Mucosa of descending colon (tissue), 3 donors: Measurements from ENCODE around the gene FCAR. TPM values are rescaled to one million over a fixed set of nuclear protein-coding genes. Genes with fewer than 3 reads are reported as not detected.
A peak's percentile ranks its signal among the peaks of the same experiment; 100 is the strongest.
"Not testable (repeated sequence)": the region's sequence is repeated elsewhere in the genome, so short reads cannot be mapped to it uniquely, and the experiment has no call there.

Experiments
- ATAC-seq: fragments of 200-7000 bp; cut with Tn5 transposase; one replicate; pipeline ENCODE4 v1.9.1; 2020; ENCODE audit warnings: mild to moderate bottlenecking, moderate library complexity
- DNase-seq, 3 donors: peaks; one replicate each; pipeline ENCODE4 v3.0.0-alpha.2; 2020
- H3K36me3 ChIP-seq: fragments of 200-600 bp; one replicate; pipeline ENCODE4 v1.8.0; 2021; ENCODE audit warnings: low read depth, mild to moderate bottlenecking
- H3K4me1 ChIP-seq: fragments of 200-600 bp; one replicate; pipeline ENCODE4 v1.8.0; 2021; ENCODE audit warnings: low read depth, mild to moderate bottlenecking
- H3K4me3 ChIP-seq: fragments of 200-600 bp; one replicate; pipeline ENCODE4 v1.8.0; 2021; ENCODE audit warnings: mild to moderate bottlenecking
- H3K9me3 ChIP-seq: fragments of 200-600 bp; one replicate; pipeline ENCODE4 v1.8.0; 2021; ENCODE audit warnings: mild to moderate bottlenecking
- CTCF ChIP-seq: fragments of 200-600 bp; IDR thresholded peaks from one replicate; pipeline ENCODE4 v1.8.0; 2022; ENCODE audit warnings: antibody characterized with exemption, mild to moderate bottlenecking
- intact Hi-C, 2 donors: fragments of 100-400 bp; cut with DNase I in 1 of 2; cut with micrococcal nuclease in 1 of 2; formaldehyde crosslinking; loops; one replicate each; pipeline versions ENCODE4 v1.11.0 to v1.11.1; 2022; cut with DNase I, micrococcal nuclease
- total RNA-seq, 3 donors: library from RNA; stranded (reverse); fragmentation: NEBNext Ultra II Directional in 2 of 3; extraction: Animal tissue kit (Norgen Biotek cat#: 25700) in 2 of 3; gene quantifications; one replicate each; pipeline versions ENCODE4 v1.2.1 to v1.2.4, GENCODE V29; 2021 to 2023
- donor health status: DM: no; HTN: no; CAD: no; lungs with moderate emphysema.
- donor health status: DM: no; HTN: no; CAD: no.
- donor health status: DM: no; HTN: yes; CAD: no.

The FCAR gene
- total RNA-seq, 3 donors from 2014 or later = 0.76 to 1.2 TPM; not detected in 1

- intact Hi-C loops = no loop called here
- no peaks in the 10 kb centered on the region for H3K4me1 ChIP-seq
Observed at GRCh38 chr19:54896036-54896435, 22.0 kb downstream of the FCAR start.

GRCh38 chr19:54898685-54899084, 24.6 kb downstream of the FCAR start:
- DNase-seq, intact Hi-C loops: not testable (repeated sequence)

More at GRCh38 chr19:54896036-54896435, 22.0 kb downstream of the FCAR start:
- Histone ChIP-seq H3K36me3 (no peaks in the 10 kb centered on the region), H3K4me3 (no peak overlapping the region), H3K9me3 (no peaks in the 10 kb centered on the region)
- no peak for TF ChIP-seq CTCF
- DNase-seq (no peak), ATAC-seq (no peak)

GRCh38 chr19:54899646-54900045, 25.6 kb downstream of the FCAR start:
- ATAC-seq, intact Hi-C loops, H3K4me3 ChIP-seq, H3K36me3 ChIP-seq, H3K4me1 ChIP-seq, DNase-seq, H3K9me3 ChIP-seq: not testable (repeated sequence)

More at GRCh38 chr19:54898685-54899084, 24.6 kb downstream of the FCAR start:
- H3K9me3 ChIP-seq, ATAC-seq, H3K4me1 ChIP-seq, H3K4me3 ChIP-seq, H3K36me3 ChIP-seq: not testable (repeated sequence)

- intact Hi-C loops, ATAC-seq: not testable (repeated sequence)
Observed at GRCh38 chr19:54901153-54901552, 27.1 kb downstream of the FCAR start.

GRCh38 chr19:54902061-54902460, 28.0 kb downstream of the FCAR start:
- no peak for TF ChIP-seq CTCF
- intact Hi-C loops = no loop called here
- DNase-seq (no peak), ATAC-seq (no peak)
- H3K4me3 ChIP-seq = no peak overlapping the region
- no peaks in the 10 kb centered on the region for H3K36me3 ChIP-seq
- H3K9me3 ChIP-seq = no peaks in the 10 kb centered on the region
- H3K4me1 ChIP-seq = no peaks in the 10 kb centered on the region

More at GRCh38 chr19:54901153-54901552, 27.1 kb downstream of the FCAR start:
- not testable (repeated sequence) for H3K4me1 ChIP-seq, H3K36me3 ChIP-seq, H3K9me3 ChIP-seq, H3K4me3 ChIP-seq
- peak in 1 of 3 donors; percentile 59 for DNase-seq

- Histone ChIP-seq H3K9me3 (no peaks in the 10 kb centered on the region), H3K4me1 (no peaks in the 10 kb centered on the region), H3K4me3 (no peak overlapping the region), H3K36me3 (no peaks in the 10 kb centered on the region)
- ATAC-seq (no peak), DNase-seq (no peak)
- intact Hi-C loops = no loop called here
- no peak for TF ChIP-seq CTCF
Observed at GRCh38 chr19:54903303-54903702, 29.3 kb downstream of the FCAR start.

GRCh38 chr19:54904261-54904660, 30.2 kb downstream of the FCAR start:
- H3K9me3 ChIP-seq, intact Hi-C loops: not testable (repeated sequence)

GRCh38 chr19:54905421-54905802, 31.4 kb downstream of the FCAR start:
- intact Hi-C loops = no loop called here
- H3K4me1 ChIP-seq = no peaks in the 10 kb centered on the region
- H3K4me3 ChIP-seq = no peak overlapping the region
- TF ChIP-seq CTCF = no peak
- no peaks in the 10 kb centered on the region for H3K36me3 ChIP-seq
- no peak for DNase-seq
- no peak for ATAC-seq
- no peaks in the 10 kb centered on the region for H3K9me3 ChIP-seq

More at GRCh38 chr19:54904261-54904660, 30.2 kb downstream of the FCAR start:
- not testable (repeated sequence) for ATAC-seq, DNase-seq, H3K4me1 ChIP-seq, H3K36me3 ChIP-seq, H3K4me3 ChIP-seq
